ENCODE data around the gene ELFN2.
"Not testable (repeated sequence)": the region's sequence is repeated elsewhere in the genome, so short reads cannot be mapped to it uniquely, and the experiment has no call there.

The ELFN2 gene

GRCh38 chr22:37409459-37410050 is 17.7 kb downstream of the ELFN2 start:
- DNase-seq = peak; percentile 81 to 89

GRCh38 chr22:37409031-37409430 is 18.2 kb downstream of the ELFN2 start:
- DNase-seq = no peak

- DNase-seq = no peak
Observed at GRCh38 chr22:37407856-37408255, 19.4 kb downstream of the ELFN2 start.

GRCh38 chr22:37406441-37407235 is 20.6 kb downstream of the ELFN2 start:
- peak in 1 of 2 experiments; percentile 18 for DNase-seq

GRCh38 chr22:37404091-37404490 is 23.2 kb downstream of the ELFN2 start:
- no peak for DNase-seq

- peak; percentile 87 to 91 for DNase-seq
Observed at GRCh38 chr22:37403267-37403960, 23.9 kb downstream of the ELFN2 start.

- peak in 1 of 2 experiments; percentile 42 for DNase-seq
Observed at GRCh38 chr22:37402184-37402506, 25.1 kb downstream of the ELFN2 start.

GRCh38 chr22:37401401-37402183 is 25.7 kb downstream of the ELFN2 start:
- DNase-seq = no peak

- no peak for DNase-seq
Observed at GRCh38 chr22:37400719-37401118, 26.6 kb downstream of the ELFN2 start.

- not testable (repeated sequence) for DNase-seq
Observed at GRCh38 chr22:37399457-37399856, 27.8 kb downstream of the ELFN2 start.

GRCh38 chr22:37397226-37397625 is 30.1 kb downstream of the ELFN2 start:
- no peak for DNase-seq

GRCh38 chr22:37396488-37397084 is 30.7 kb downstream of the ELFN2 start:
- DNase-seq = no peak

- DNase-seq = no peak
Observed at GRCh38 chr22:37394341-37394740, 32.9 kb downstream of the ELFN2 start.

- no peak for DNase-seq
Observed at GRCh38 chr22:37393746-37394145, 33.5 kb downstream of the ELFN2 start.

GRCh38 chr22:37392721-37393328 is 34.5 kb downstream of the ELFN2 start:
- peak in 1 of 2 experiments; percentile 69 for DNase-seq

GRCh38 chr22:37391702-37392101 is 35.6 kb downstream of the ELFN2 start:
- no peak for DNase-seq

GRCh38 chr22:37390075-37390474 is 37.2 kb downstream of the ELFN2 start:
- DNase-seq = no peak

GRCh38 chr22:37388538-37388937 is 38.7 kb downstream of the ELFN2 start:
- no peak for DNase-seq

- no peak for DNase-seq
Observed at GRCh38 chr22:37387793-37388192, 39.5 kb downstream of the ELFN2 start.

GRCh38 chr22:37386441-37386840 is 40.8 kb downstream of the ELFN2 start:
- no peak for DNase-seq

- no peak for DNase-seq
Observed at GRCh38 chr22:37384691-37385090, 42.6 kb downstream of the ELFN2 start.

- DNase-seq = peak; percentile 68 to 92
Observed at GRCh38 chr22:37383341-37383740, 43.9 kb downstream of the ELFN2 start.
